Mesenteric fat pad (tissue), 1 donor: Measurements from ENCODE around the gene GABRB1. TPM values are rescaled to one million over a fixed set of nuclear protein-coding genes. Genes with fewer than 3 reads are reported as not detected.

Experiments
- DNase-seq: peaks from one replicate; pipeline ENCODE4 v3.0.0-alpha.2; 2020; ENCODE audit warnings: low spot score
- total RNA-seq: library from RNA; stranded (reverse); fragmentation: NEBNext Ultra II Directional; extraction: Animal tissue kit (Norgen Biotek cat#: 25700); gene quantifications from one replicate; pipeline ENCODE4 v1.2.1, GENCODE V29; 2021
- donor health status: DM: yes; HTN: yes; CAD: no.

The GABRB1 gene
- total RNA-seq, 1 donor from 2014 or later: not detected

DNA sequence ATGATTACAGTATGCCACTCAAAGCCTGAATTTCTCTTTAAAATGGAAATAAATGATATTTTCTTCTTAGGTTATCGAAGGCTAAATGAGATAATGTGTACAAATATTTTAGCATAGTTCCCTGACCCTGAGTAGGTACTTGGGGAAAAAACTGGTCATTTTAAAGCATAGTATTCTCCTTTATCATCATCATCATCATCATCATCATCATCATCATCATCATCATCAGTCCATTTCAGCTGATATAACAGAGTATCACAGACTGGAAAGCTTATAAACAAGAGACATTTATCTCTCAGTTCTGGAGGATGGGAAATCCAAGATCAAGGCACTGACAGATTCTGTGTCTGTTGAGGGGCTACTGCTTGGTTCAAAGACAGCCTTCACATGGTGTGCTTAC lies 13.9 kb downstream of the GABRB1 start:
- DNase-seq: no peak

DNA sequence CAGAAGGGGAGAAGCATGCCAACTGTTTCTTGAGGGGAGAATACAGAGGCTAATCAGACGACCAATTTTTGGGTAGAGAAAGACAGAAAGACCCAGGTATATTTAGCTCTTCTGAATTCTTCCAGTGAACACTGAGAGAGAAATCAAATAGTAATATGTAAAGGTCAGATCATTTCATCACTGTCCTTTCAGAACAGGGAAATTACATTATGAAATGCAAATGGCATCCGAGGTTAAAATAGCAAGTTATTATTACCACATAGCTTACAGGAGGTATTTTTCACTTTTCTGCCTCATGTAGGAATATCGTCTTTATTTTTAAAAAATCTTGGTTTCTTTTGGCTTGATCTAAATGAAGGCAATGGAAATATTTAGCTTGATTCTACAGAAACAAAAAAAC lies 18.0 kb downstream of the GABRB1 start:
- no peak for DNase-seq

DNA sequence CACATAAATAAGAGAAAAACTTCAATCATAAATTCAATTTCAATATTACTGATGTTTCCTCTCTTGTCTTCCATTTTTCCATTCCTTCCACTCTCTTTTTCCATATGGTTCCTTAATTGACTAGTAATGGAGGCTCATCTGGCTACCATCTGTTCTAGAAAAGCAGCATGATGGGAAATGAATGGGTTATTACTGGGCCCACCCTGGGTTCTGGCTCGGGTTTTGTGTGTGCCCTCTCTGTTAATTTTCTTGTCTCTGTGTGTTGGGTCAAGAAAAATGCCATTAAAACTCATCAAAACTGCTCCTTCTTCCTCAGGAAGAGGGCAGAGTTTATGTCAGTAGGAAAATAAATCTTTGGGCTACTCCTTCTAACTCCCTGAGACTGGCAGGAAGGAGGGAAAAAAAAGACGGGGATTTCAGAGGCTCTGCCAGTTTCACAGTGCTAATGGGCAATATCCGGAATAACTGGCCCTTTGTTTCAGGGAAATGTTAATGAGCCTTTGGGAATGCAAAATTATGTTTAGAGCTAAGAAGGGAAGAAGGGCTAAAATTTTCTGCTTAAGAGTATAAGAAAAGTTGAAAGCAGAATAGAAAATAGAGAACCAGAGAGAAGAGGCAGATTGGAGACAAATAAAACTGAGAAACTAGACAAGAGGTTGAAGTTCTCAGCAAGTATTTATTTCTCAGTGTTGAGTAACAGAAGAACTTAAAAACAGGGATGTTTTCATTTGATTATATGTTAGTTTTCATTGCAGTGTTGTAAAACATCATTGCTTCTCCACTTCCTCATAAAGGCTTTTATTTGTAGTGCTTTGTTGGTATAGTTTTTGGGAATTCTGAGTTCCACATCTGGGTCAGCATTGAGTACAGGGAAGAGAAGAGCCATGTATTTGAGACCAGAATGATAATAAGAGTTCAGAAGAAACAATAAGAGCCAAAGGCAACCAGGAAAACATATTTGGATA lies 19.7 kb downstream of the GABRB1 start:
- DNase-seq: no peak

DNA sequence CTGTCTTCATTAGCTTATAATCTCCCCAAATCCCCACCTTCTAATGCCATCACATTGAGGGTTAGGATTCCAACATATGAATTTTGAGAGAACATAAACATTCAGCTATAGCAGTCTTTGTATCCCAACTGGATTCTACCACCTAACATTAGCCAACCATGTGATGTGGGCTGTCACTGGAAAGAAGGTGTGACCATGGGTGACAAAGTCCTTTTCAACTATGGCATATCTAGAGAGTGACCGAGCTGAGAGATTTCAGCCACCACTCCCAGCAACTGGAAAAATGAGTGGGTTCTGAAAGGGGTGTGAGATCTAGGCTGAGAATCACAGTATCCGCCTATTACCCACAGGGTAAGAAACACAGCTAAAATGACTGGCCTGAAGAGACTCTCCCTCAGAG lies 22.1 kb downstream of the GABRB1 start:
- DNase-seq: no peak

GRCh38 chr4:47054130-47054529 lies 22.8 kb downstream of the GABRB1 start:
- DNase-seq: no peak

- DNase-seq: no peak
These were observed 26.6 kb downstream of the GABRB1 start for GRCh38 chr4:47057991-47058390.

DNA sequence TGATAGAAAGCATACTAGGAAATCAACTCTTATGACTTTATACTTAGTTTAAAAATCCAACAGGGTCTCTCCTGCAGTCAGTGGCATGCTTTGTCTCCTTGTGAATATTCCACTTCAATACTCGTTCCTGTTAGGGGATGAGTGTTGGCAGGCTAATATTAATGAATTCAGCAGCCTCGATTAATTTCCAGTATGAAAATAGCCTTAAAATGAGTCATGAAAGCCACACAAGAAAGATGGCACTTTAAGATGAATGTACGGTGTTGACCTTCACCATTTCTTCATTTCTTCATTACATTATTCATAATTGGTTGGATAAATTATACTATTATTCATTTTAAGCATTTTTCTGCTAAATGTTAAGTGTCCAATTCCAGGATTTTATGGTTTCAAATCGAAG lies 29.2 kb downstream of the GABRB1 start:
- DNase-seq: no peak

DNA sequence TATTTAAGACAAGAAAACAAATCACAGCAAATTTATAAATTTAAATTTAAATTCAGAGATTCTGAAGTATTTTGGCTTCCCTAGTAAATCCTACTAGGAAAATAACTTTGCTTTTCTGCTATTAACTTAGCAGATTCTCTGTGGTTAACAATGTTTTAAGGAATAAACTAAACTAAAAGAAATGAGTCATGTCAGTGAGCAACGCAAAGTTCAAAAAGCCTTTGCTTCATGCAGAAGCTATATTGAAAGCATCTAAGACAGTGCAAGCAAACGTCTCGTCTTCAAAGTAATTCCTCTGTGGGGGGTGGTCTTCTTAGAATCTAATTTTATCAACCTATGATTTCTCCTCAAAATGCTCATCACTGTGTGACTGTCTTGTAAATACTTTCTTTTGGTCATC lies 30.1 kb downstream of the GABRB1 start:
- no peak for DNase-seq

- no peak for DNase-seq
These were observed 33.7 kb downstream of the GABRB1 start for GRCh38 chr4:47065051-47065481.

DNA sequence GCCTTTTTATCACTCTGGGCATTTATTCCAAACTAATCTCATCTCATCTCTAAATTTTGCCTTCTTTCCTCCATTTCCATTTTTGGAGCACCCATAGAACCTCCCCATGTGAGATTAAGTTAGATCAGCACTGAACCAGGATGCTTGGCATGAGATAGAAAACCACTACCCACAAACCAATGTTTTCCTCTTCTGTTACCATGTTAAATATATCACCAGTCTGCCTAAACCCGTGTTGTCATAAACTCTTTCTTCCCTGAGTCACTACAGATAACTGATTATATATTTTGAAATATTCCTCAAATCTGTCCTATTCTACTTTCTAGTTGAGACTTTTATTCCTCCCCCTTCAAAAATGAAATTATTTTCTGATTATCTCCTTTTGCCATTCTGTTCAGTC lies 37.6 kb downstream of the GABRB1 start:
- no peak for DNase-seq

- no peak for DNase-seq
These were observed 40.6 kb downstream of the GABRB1 start for GRCh38 chr4:47071901-47072341.

- DNase-seq: no peak
These were observed 42.3 kb downstream of the GABRB1 start for GRCh38 chr4:47073647-47074046.

DNA sequence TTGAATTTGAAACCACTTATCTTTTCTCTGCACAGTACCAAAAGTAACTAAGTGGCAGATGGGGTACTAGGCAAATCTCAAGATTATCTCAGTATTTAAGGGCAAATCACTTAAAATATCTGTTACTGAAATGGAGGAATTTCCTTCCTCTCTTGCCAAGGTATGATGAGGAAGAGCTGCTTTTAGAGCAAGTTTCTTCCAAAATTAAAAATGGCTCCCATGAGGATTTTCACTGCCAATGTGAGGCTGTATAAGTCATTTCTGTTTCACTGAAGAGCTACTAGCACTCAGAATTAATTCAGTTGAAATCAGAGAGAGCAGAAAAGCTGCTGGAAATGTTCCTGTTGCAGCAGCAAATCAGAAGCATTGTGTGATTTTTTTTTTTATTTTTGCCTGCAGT lies 43.4 kb downstream of the GABRB1 start:
- no peak for DNase-seq

GRCh38 chr4:47075262-47075661 lies 43.9 kb downstream of the GABRB1 start:
- no peak for DNase-seq

GRCh38 chr4:47075919-47076318 lies 44.6 kb downstream of the GABRB1 start:
- no peak for DNase-seq

GRCh38 chr4:47084111-47084510 lies 52.7 kb downstream of the GABRB1 start:
- no peak for DNase-seq

GRCh38 chr4:47084795-47085194 lies 53.4 kb downstream of the GABRB1 start:
- no peak for DNase-seq

DNA sequence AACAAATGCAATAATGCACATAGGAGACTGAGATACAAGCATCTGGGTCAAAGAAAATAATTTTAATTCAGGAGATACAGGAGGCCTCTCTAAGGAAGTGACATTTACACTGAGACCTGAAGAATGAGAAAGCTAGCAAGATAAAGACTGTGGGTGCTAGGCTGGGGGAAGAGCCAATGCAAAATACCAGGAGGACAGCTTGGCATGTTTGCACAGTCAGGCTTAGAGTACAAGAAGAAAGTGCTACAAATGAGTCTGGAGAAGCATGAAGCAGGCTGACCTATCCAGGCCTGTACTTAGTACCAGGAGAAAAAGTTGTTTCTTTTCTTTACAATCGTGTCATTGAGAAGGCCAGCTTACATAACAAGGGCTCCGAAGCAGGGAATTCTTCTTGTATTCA lies 56.9 kb downstream of the GABRB1 start:
- DNase-seq: no peak

- DNase-seq: no peak
These were observed 64.5 kb downstream of the GABRB1 start for GRCh38 chr4:47095884-47096283.

DNA sequence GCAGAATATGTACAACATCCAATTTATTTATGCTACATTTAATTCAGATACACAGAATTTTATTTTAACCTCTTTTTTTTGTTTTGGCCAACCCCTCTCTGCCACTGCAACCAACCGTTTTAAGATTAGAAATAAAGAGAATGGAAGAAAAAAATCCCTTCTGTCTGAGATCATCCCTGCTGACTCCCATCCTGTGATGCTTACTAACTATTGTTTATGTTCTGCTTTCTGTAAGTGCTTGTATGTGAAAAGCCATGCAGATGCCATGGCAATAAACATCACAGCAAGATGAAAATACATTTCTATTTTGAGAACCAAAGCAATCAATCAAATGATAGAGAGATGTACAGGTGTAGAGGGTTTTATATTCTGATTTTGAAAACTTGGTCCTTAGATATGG lies 70.1 kb downstream of the GABRB1 start:
- no peak for DNase-seq

DNA sequence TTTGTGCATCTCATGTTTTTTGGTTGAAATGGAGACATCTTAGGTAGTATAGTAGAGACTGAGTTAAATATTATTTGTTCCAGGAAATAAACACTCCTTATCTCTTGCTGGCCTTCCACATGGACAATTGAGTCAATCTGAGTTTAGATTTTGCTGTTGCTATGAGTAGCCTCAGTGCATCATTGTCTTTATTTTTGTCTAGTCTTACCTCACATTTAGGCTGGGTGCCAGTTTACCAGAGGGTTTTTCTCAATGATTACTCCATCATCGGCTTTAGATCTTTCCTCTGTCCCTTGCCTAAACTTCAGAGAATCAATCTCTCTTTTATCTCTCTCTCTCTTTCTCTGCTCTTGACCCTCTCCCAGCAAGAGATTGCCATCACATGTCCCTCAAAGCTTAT lies 73.6 kb downstream of the GABRB1 start:
- DNase-seq: no peak

DNA sequence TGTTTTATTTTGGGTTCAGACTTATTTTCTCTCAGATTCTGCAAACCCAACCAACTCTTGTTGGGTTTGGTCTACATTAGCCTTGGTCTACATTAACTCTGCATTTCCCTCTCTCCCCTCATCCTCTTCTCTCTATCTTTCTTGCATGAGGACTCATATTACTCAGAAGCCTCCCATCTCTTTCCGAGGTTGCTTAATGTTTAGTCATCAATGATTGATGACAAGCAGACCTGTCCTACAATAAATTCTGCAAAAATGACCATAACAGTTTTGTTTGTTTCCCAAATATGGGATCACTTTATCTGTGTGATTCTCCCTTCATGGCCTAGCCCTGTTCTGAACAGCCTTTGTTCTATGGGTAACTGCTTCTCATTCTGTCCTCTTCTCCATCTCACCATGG lies 75.2 kb downstream of the GABRB1 start:
- DNase-seq: no peak

DNA sequence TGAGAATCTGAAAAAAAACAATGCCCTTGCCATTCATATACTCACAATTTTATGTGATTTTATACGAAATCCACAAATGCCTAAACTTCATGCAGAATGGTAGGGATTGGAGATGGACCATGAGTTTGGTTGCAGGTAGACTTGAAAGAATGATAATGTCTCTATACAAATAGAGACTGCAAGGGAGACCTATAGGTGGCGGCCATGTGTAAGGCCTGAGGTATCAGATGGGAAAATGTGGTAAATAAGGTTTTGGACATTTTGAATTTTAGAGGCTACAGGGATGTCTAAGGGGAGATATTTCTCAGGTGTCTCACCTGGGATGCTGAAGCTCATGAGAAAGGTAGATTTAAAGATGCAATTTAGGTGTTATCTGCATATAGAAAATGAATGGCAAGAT lies 78.0 kb downstream of the GABRB1 start:
- DNase-seq: no peak
